Measurements from ENCODE around the gene MYO5B. TPM values are rescaled to one million over a fixed set of nuclear protein-coding genes. Genes with fewer than 3 reads are reported as not detected.
A peak's percentile ranks its signal among the peaks of the same experiment; 100 is the strongest.

Gene MYO5B
- total RNA-seq, 4 donors from 2014 or later: 6.3 to 35.2 (median 10.2) TPM

- H3K36me3 ChIP-seq: no peaks in the 10 kb centered on the region
- no peak overlapping the region for H3K27ac ChIP-seq
- DNase-seq (ENCODE audit: low spot score in 2 of 2): no peak
- H3K9me3 ChIP-seq: no peaks in the 10 kb centered on the region
- H3K27me3 ChIP-seq: no peaks in the 10 kb centered on the region
- TF ChIP-seq EP300 (IDR thresholded peaks at IDR 0.05): no peak
- H3K4me1 ChIP-seq: no peaks in the 10 kb centered on the region
- WGBS, 2 donors: 81 to 85% methylated on average over 4 of the region's 4 CpGs
- H3K4me3 ChIP-seq: no peak overlapping the region
Measured at GRCh38 chr18:50133526-50133925, 61.4 kb downstream of the MYO5B start.

GRCh38 chr18:50131591-50131990 is 63.4 kb downstream of the MYO5B start:
- Histone ChIP-seq H3K4me3 (no peak overlapping the region), H3K27me3 (no peaks in the 10 kb centered on the region), H3K4me1 (no peaks in the 10 kb centered on the region), H3K36me3 (no peaks in the 10 kb centered on the region), H3K9me3 (no peaks in the 10 kb centered on the region), H3K27ac (no peak overlapping the region)
- no peak for TF ChIP-seq POLR2A (IDR thresholded peaks at IDR 0.05)
- no peak for TF ChIP-seq EP300 (IDR thresholded peaks at IDR 0.05)
- TF ChIP-seq CTCF (IDR thresholded peaks at IDR 0.05): no peak
- DNase-seq (ENCODE audit: low spot score in 2 of 2): no peak

GRCh38 chr18:50128506-50129271 is 66.3 kb downstream of the MYO5B start:
- no peaks in the 10 kb centered on the region for H3K9me3 ChIP-seq
- TF ChIP-seq EP300 (IDR thresholded peaks at IDR 0.05) (no peak), CTCF (IDR thresholded peaks at IDR 0.05) (no peak), POLR2A (IDR thresholded peaks at IDR 0.05) (no peak)
- H3K36me3 ChIP-seq: no peaks in the 10 kb centered on the region
- H3K4me3 ChIP-seq: no peak overlapping the region
- H3K27ac ChIP-seq: peak overlapping the region in 1 of 4 donors; percentile 23
- H3K27me3 ChIP-seq: no peaks in the 10 kb centered on the region
- no peak for DNase-seq (ENCODE audit: low spot score in 2 of 2)
- H3K4me1 ChIP-seq: no peaks in the 10 kb centered on the region
- 62 to 65% methylated on average over 15 of the region's 15 CpGs for WGBS, 2 donors

- no peaks in the 10 kb centered on the region for H3K27me3 ChIP-seq
- no peak overlapping the region for H3K4me3 ChIP-seq
- DNase-seq (ENCODE audit: low spot score in 2 of 2): no peak
- no peaks in the 10 kb centered on the region for H3K4me1 ChIP-seq
- TF ChIP-seq POLR2A (IDR thresholded peaks at IDR 0.05): no peak
- H3K36me3 ChIP-seq: no peaks in the 10 kb centered on the region
- H3K27ac ChIP-seq: no peak overlapping the region
- 76 to 87% methylated on average over 4 of the region's 4 CpGs for WGBS, 2 donors
- no peaks in the 10 kb centered on the region for H3K9me3 ChIP-seq
Measured at GRCh38 chr18:50127516-50128210, 67.3 kb downstream of the MYO5B start.

- Histone ChIP-seq H3K4me3 (no peak overlapping the region), H3K27me3 (no peaks in the 10 kb centered on the region), H3K36me3 (no peaks in the 10 kb centered on the region), H3K27ac (no peak overlapping the region), H3K4me1 (no peaks in the 10 kb centered on the region), H3K9me3 (no peaks in the 10 kb centered on the region)
- 61% methylated on average over 3 of the region's 3 CpGs for WGBS, 2 donors
- TF ChIP-seq CTCF (IDR thresholded peaks at IDR 0.05): no peak
- TF ChIP-seq EP300 (IDR thresholded peaks at IDR 0.05): no peak
- TF ChIP-seq POLR2A (IDR thresholded peaks at IDR 0.05): no peak
- no peak for DNase-seq (ENCODE audit: low spot score in 2 of 2)
Measured at GRCh38 chr18:50126471-50126870, 68.5 kb downstream of the MYO5B start.

- 83 to 96% methylated on average over 1 of the region's 1 CpG for WGBS, 2 donors
- Histone ChIP-seq H3K27me3 (no peaks in the 10 kb centered on the region), H3K4me1 (no peaks in the 10 kb centered on the region), H3K4me3 (no peak overlapping the region), H3K9me3 (no peaks in the 10 kb centered on the region), H3K36me3 (no peaks in the 10 kb centered on the region), H3K27ac (no peak overlapping the region)
- DNase-seq (ENCODE audit: low spot score in 2 of 2): no peak
- TF ChIP-seq CTCF (IDR thresholded peaks at IDR 0.05): no peak
- no peak for TF ChIP-seq POLR2A (IDR thresholded peaks at IDR 0.05)
- no peak for TF ChIP-seq EP300 (IDR thresholded peaks at IDR 0.05)
Measured at GRCh38 chr18:50125456-50125855, 69.5 kb downstream of the MYO5B start.
